ENCODE data around the gene CFTR.

GRCh38 chr7:117685795-117686194, 206.0 kb downstream of the CFTR start:
- no peak for TF ChIP-seq EZH2 (IDR thresholded peaks at IDR 0.05; ENCODE audit: borderline replicate concordance, low read depth, low read length, poor library complexity, severe bottlenecking)
- no peak for TF ChIP-seq CTCF (conservative IDR thresholded peaks at IDR 0.05; ENCODE audit: low read depth, low read length)

Measured in A673 (cell line).